Stimulated activated CD4-positive, alpha-beta T cell treated with anti-CD3 and anti-CD28 coated beads, Interleukin-1b, Interleukin-23, amount 100 ng/mL, for 24 hours (primary cell): ENCODE measurements around the gene PSMD1.

ENCODE experiments used
- DNase-seq, 4 experiments: peaks; one replicate each; pipeline ENCODE4 v3.0.0-alpha.2; 2020; ENCODE audit warnings: low read depth in 4 of 4, low spot score in 1 of 4

The PSMD1 gene

DNA sequence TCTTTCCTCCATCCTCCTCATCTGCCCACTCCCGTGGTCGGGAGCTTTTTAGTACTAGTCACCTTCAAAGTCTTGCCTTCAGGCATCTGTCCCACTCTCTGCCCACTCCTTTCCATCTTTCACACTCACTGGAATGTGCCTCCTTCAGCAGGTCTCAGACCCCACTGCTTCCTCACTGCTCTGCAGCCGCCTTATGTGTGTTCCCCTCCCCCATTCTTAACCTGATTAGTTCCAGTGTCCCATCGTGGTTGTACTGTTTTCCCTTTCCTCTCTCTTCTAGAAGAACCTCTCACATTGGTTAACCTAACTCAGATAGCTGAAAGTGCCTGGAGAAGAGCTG lies 144.8 kb downstream of the PSMD1 start:
- DNase-seq = no peak

DNA sequence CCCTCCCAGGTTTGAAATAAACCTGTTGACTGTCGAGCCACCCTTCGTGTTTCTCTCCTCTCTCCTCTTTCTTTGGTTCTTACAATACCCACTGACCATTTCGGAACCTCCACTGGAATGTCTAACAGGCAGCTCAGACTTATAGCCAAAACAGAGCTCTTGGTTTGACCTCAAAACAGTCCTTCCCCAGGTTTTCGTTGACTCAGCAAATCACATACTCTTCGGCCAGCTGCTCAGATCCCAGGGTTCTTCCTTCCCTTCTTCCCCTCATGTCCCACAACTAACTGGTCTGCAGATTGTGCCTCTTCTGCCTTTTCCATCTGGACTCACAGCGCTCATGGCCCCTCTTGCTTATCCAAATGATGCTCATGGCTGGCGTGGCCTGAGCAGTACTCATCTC lies 146.4 kb downstream of the PSMD1 start:
- no peak for DNase-seq

DNA sequence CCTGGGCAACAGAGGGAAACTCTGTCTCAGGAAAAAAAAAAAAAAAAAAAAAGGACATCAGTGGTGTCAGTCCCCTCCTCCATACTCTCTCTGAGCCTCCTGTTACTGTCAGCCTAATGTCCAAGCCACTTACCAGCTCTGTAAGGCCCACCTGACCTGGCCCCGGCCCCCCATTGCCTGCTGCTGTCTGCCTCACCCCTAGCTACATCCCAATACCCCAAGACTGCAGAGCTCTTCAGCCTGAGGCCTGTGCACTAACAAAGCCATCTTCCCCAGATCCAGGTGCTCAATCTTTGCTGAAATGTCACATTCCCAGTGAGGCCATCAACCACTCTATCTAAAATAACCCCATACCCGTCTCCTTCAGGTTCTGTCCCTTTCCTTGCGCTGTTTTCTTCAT lies 147.5 kb downstream of the PSMD1 start:
- no peak for DNase-seq

DNA sequence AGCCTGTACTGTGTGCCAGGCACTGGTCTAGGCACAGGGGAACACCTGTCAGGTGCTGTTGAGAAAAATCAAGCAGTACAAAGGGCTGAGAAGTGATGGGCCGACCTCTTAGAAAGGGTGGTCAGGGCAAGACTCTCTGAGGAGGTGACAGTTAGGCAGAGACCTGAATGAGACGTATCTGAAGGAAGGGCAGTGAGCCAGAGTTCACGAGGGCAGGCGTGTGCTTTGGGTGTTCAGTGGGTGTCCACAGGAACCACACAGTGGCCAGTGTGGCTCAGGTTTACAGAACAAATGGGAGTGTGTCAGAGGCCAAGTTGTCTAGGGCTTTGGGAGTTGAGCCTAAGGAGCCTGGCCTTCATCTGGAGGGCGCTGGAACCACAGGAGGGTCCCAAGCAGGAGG lies 147.9 kb downstream of the PSMD1 start:
- DNase-seq = no peak

DNA sequence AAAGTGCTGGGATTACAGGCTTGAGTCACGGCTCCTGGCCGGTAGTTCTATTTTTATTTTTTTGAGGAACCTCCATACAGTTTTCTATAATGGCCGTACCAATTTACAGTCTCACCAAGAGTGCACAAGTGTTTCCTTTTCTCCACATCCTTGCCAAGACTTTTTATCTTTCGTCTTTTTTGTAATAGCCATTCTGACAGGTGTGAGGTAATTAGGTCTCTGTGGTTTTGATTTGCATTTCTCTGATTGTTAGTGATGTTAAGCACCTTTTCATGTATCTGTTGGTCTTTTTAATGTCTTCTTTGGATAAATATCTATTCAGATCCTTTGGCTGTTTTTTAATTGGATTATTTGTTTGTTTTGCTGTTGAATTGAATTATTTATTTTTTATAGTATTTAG lies 151.1 kb downstream of the PSMD1 start:
- no peak for DNase-seq

DNA sequence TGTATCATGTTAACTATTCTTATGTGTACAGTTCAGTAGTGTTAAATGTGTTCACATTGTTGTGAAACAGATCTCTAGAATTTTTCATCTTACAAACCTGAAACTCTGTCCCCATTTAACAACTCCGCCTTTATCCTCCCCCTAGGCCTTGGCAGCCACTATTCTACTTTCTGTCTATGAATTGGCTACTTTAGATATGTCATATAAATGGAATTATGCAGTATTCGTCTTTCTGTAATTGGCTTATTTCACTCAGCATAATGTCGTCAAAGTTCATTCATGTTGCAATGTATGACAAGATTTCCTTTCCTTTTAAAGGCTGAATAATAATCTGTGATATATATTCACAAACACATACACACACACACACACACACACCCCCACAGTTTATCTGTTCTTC lies 154.1 kb downstream of the PSMD1 start:
- no peak for DNase-seq

DNA sequence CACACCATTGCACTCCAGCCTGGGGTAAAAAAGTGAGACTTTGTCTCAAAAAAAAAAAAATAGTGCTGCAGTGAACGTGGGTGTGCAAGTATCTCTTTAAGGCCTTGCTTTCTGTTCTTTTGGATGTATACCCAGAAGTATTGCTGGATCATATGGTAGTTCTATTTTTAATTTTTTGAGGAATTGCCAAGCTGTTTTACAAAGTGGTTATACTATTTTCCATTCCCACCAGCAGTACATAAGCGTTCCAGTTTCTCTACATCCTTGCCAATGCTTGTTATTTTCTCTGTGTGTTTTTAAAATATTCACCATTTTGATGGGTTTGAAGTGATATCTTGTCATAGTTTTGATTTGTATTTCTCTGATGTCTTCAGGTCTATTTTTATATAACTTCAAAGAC lies 154.8 kb downstream of the PSMD1 start:
- no peak for DNase-seq

DNA sequence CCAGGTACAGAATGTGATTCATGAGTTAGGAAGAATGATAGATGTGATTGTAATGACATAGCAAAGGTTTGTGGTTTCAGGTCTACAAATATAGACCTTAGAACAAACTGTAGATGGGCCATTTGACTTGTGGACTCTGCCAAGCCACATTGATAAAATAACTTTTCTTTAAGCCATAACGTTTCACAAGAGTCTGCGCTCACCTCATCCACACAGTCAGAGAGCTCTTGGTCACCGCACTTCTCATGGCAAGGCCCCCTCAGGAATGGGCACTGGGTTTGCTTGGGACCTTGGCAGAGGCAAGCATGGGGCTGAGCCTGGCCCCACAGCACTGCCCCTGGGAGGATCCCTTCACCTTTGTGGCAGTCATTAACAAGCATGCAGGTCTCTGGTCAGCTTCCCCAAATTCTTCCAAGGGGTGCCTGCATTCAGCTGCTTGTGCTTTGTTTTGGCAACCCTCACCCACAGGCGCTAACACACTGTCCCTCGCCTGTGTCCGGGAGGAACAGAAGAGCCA lies 155.7 kb downstream of the PSMD1 start:
- DNase-seq = no peak

DNA sequence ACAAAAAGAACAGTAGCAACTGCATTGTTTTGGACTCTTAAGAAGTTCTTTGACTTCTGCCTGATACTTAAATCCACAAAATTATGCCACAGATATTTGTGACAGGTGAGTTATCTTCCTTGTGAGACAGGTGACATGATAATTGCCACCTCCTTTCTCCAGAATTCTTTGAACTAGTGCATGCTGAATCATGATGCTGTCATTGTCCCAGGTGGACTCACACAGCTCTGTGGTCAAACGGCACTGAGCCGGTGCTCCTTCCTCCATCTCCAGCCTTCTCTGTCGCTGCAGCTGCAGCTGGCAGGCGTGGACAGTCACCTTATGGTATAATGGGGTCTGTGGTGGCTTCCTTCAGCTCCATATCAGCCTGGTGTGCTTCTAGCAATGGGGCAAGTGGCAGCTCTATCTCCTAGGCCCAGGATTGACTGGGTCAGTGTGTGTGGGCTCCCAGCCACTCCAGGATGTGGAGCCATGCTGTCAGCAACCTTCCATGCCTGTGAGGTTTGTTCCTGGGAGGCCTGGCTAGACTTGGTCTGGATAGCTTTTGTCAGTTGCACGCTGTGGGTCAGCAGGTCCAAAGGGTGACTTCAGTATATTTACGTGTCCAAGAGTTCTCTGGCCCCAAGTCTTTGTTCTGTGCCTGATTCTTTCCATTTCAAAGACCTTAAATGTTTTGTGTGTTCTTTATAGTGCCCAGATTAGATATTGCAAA lies 157.4 kb downstream of the PSMD1 start:
- no peak for DNase-seq

DNA sequence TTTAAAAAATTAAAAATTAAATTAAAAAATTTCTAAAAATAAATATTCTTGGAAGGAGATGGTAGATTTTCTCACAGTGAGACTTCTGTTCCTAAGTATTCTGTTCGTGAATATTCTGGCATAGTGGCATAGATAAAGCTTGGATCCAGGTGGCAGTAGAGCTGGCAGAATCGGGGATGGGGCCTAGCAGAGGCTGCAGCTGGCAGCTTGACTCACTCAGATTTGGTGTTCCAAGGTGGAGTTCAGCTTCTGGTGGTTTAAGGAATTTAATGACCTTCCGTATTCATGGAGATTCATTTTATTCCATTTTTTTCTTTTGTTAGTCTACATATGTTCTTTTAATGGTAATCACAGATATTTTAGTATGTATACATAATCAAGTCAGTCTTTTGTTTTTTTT lies 161.7 kb downstream of the PSMD1 start:
- no peak for DNase-seq

DNA sequence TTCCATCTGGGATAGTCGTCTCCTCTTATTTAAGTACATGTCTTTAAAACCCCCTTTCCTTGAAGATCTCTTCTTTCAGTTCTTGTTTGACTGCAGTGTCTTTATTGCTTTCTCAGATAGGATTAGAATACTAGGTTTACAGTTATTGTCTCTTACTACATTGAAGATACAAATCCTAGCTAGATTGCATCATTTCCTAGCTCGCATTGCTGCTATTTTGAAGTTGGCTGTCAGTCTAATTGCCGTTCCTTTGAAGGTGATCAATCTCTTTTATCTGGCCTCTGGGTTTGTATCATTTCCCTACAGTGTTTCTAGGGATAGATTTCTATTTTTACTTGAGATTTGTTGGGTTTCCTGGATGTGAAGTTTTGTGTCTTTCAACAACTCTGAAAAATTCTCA lies 162.6 kb downstream of the PSMD1 start:
- no peak for DNase-seq

DNA sequence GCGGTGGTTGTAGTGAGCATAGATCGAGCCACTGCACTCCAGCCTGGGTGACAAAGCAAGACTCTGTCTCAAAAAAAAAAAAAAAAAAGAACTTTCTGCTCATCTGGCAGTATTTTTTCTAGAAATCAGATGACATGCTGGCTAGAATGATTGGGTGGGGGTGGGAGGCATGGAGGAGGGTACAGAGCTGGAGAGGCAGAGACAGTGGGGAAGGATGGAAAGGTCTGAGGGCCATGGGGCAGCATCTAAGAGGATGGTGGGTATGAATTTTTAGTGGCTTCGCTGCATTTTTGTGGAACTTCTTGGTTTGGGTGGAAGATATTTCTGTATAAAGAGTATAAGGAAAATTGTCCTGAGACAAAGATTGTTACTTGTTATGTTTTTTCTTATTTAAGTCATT lies 165.1 kb downstream of the PSMD1 start:
- no peak for DNase-seq
